Liver (tissue), 9 donors: Measurements from ENCODE around the gene OSCAR. TPM values are rescaled to one million over a fixed set of nuclear protein-coding genes. Genes with fewer than 3 reads are reported as not detected.

Experiments used
- DNase-seq: peaks from one replicate; pipeline ENCODE4 v3.0.0-alpha.2; 2017; ENCODE audit warnings: low spot score
- H3K27ac ChIP-seq, 2 donors: one replicate each; pipeline ENCODE4 v1.7.0; 2013; ENCODE audit warnings: inconsistent platforms in 2 of 2, low read length in 2 of 2, control low read depth in 1 of 2, low read depth in 1 of 2, mild to moderate bottlenecking in 1 of 2
- H3K27me3 ChIP-seq, 4 donors: one replicate each; pipeline versions ENCODE4 v1.6.1 to v1.7.0; 2013; ENCODE audit warnings: low read length in 3 of 4, inconsistent platforms in 1 of 4, mild to moderate bottlenecking in 1 of 4, moderate library complexity in 1 of 4; ENCODE audit not compliant: control insufficient read depth in 4 of 4, insufficient read depth in 4 of 4
- H3K36me3 ChIP-seq, 4 donors: one replicate each; pipeline versions ENCODE4 v1.6.1 to v1.7.0; 2013; ENCODE audit warnings: low read length in 3 of 4, mild to moderate bottlenecking in 3 of 4, low read depth in 1 of 4, moderate library complexity in 1 of 4; ENCODE audit not compliant: control insufficient read depth in 4 of 4, insufficient read depth in 3 of 4
- H3K4me1 ChIP-seq, 4 donors: one replicate each; pipeline versions ENCODE4 v1.6.1 to v1.7.0; 2013; ENCODE audit warnings: low read length in 3 of 4, mild to moderate bottlenecking in 3 of 4, moderate library complexity in 1 of 4; ENCODE audit not compliant: control insufficient read depth in 4 of 4, insufficient read depth in 4 of 4
- H3K4me3 ChIP-seq, 3 donors: one replicate each; pipeline versions ENCODE4 v1.6.1 to v1.7.0; 2013; ENCODE audit warnings: low read length in 3 of 3, control low read depth in 1 of 3, low read depth in 1 of 3, mild to moderate bottlenecking in 1 of 3
- H3K9ac ChIP-seq, 2 donors: one replicate each; pipeline ENCODE4 v1.7.0; 2013; ENCODE audit warnings: low read length in 2 of 2, mild to moderate bottlenecking in 2 of 2, moderate library complexity in 2 of 2, control low read depth in 1 of 2, low read depth in 1 of 2
- H3K9me3 ChIP-seq, 4 donors: one replicate each; pipeline versions ENCODE4 v1.6.1 to v1.7.0; 2013; ENCODE audit warnings: low read length in 3 of 4; ENCODE audit not compliant: control insufficient read depth in 4 of 4
- ATF3 ChIP-seq: IDR thresholded peaks from 2 replicates; pipeline ENCODE4 v1.6.1; 2016; ENCODE audit warnings: antibody characterized with exemption
- CTCF ChIP-seq: fragments of 150-350 bp; IDR thresholded peaks from 2 replicates; pipeline ENCODE4 v1.5.1; 2017; ENCODE audit warnings: improper control_type of control experiment, low read depth, low read length; ENCODE audit not compliant: missing input control
- EGR1 ChIP-seq, 2 donors: IDR thresholded peaks; 2 replicates each; pipeline ENCODE4 v1.6.1; 2016 to 2018; ENCODE audit warnings: antibody characterized with exemption in 2 of 2, low read depth in 2 of 2
- FOXA1 ChIP-seq: IDR thresholded peaks from 2 replicates; pipeline ENCODE4 v1.6.1; 2016; ENCODE audit warnings: antibody characterized with exemption
- FOXA2 ChIP-seq: IDR thresholded peaks from 2 replicates; pipeline ENCODE4 v1.6.1; 2016; ENCODE audit warnings: antibody characterized with exemption
- GABPA ChIP-seq, 2 donors: IDR thresholded peaks in 1 of 2; conservative IDR thresholded peaks in 1 of 2; 2 replicates each; pipeline ENCODE4 v1.6.1; 2016; ENCODE audit warnings: antibody characterized with exemption in 2 of 2, mild to moderate bottlenecking in 1 of 2, moderate library complexity in 1 of 2
- HNF4A ChIP-seq, 2 donors: conservative IDR thresholded peaks; 2 replicates each; pipeline ENCODE4 v1.6.1; 2016; ENCODE audit warnings: antibody characterized with exemption in 2 of 2, mild to moderate bottlenecking in 2 of 2
- HNF4G ChIP-seq: IDR thresholded peaks from 2 replicates; pipeline ENCODE4 v1.6.1; 2016; ENCODE audit warnings: antibody characterized with exemption
- JUND ChIP-seq, 2 donors: IDR thresholded peaks; 2 replicates each; pipeline ENCODE4 v1.6.1; 2016; ENCODE audit warnings: antibody characterized with exemption in 2 of 2
- MAX ChIP-seq: IDR thresholded peaks from 2 replicates; pipeline ENCODE4 v1.6.1; 2016; ENCODE audit warnings: antibody characterized with exemption
- NR2F2 ChIP-seq: IDR thresholded peaks from 2 replicates; pipeline ENCODE4 v1.6.1; 2016; ENCODE audit warnings: antibody characterized with exemption
- RAD21 ChIP-seq, 2 donors: IDR thresholded peaks; 2 replicates each; pipeline ENCODE4 v1.6.1; 2016; ENCODE audit warnings: antibody characterized with exemption in 2 of 2, mild to moderate bottlenecking in 2 of 2
- REST ChIP-seq: IDR thresholded peaks from 2 replicates; pipeline ENCODE4 v1.6.1; 2016; ENCODE audit warnings: antibody characterized with exemption, mild to moderate bottlenecking
- RXRA ChIP-seq, 2 donors: IDR thresholded peaks; 2 replicates each; pipeline ENCODE4 v1.6.1; 2017 to 2018; ENCODE audit warnings: antibody characterized with exemption in 2 of 2, mild to moderate bottlenecking in 1 of 2
- SP1 ChIP-seq: IDR thresholded peaks from 2 replicates; pipeline ENCODE4 v1.6.1; 2018; ENCODE audit warnings: antibody characterized with exemption, mild to moderate bottlenecking
- TAF1 ChIP-seq: conservative IDR thresholded peaks from 2 replicates; pipeline ENCODE4 v1.6.1; 2016; ENCODE audit warnings: antibody characterized with exemption, mild to moderate bottlenecking
- YY1 ChIP-seq: IDR thresholded peaks from 2 replicates; pipeline ENCODE4 v1.6.1; 2016; ENCODE audit warnings: antibody characterized with exemption, mild to moderate bottlenecking
- ZBTB33 ChIP-seq: IDR thresholded peaks from 2 replicates; pipeline ENCODE4 v1.6.1; 2016; ENCODE audit warnings: antibody characterized with exemption
- WGBS: extraction: QIAGEN DNeasy Blood & Tissue Kit; methylation state at CpG from one replicate; pipeline ENCODE4 v1.1.7; 2013; 5-methylcytosine and 5-hydroxymethylcytosine counted together
- polyA plus RNA-seq, 2 donors: library from polyadenylated mRNA; stranded (reverse) in 1 of 2; unstranded in 1 of 2; fragments of 200-250 nt in 1 of 2; fragments of >200 nt in 1 of 2; fragmentation: Nextera tagmentation in 1 of 2; extraction: Ambion mirVana in 1 of 2; gene quantifications; one replicate each; pipeline versions ENCODE4 v1.2.1 to v1.2.3, GENCODE V29; 2013 to 2015
- total RNA-seq, 2 donors: library from RNA; depleted of rRNA; stranded (reverse); fragments of >200 nt; gene quantifications; one replicate each; pipeline ENCODE4 v1.2.3, GENCODE V29; 2014
- donor health status: healthy.
- donor health status: healthy.
- donor health status: healthy.
- donor health status: healthy.
- donor health status: healthy.

OSCAR gene
- total and polyA plus RNA-seq, 4 donors: 0.60 to 2.0 (median 0.83) TPM

GRCh38 chr19:54127688-54128440 lies 27.3 kb upstream of the OSCAR start:
- peaks cover 7 to 82% (median 36%) of the 10 kb centered on the region in 4 donors for H3K36me3 ChIP-seq
- TF ChIP-seq RAD21 (IDR thresholded peaks at IDR 0.05) (no peak), EGR1 (IDR thresholded peaks at IDR 0.05; ENCODE audit: low read depth in 2 of 2) (no peak), YY1 (no peak), JUND (IDR thresholded peaks at IDR 0.05) (no peak), HNF4A (conservative IDR thresholded peaks at IDR 0.05) (no peak), ATF3 (no peak), SP1 (no peak), TAF1 (no peak), RXRA (IDR thresholded peaks at IDR 0.05) (no peak), NR2F2 (no peak), CTCF (no peak), HNF4G (no peak)
- no peaks in the 10 kb centered on the region for H3K27me3 ChIP-seq
- 92% methylated on average over 44 of the region's 44 CpGs for WGBS
- no peak overlapping the region for H3K27ac ChIP-seq
- H3K9me3 ChIP-seq: no peaks in the 10 kb centered on the region
- H3K4me1 ChIP-seq: no peaks in the 10 kb centered on the region
- H3K4me3 ChIP-seq: no peak overlapping the region
- DNase-seq: no peak
- H3K9ac ChIP-seq: no peak overlapping the region

- no peaks in the 10 kb centered on the region for H3K27me3 ChIP-seq
- peaks cover 11 to 88% (median 34%) of the 10 kb centered on the region in 4 donors for H3K36me3 ChIP-seq
- H3K9me3 ChIP-seq: no peaks in the 10 kb centered on the region
- H3K27ac ChIP-seq: no peak overlapping the region
- no peak for DNase-seq
- H3K9ac ChIP-seq: no peak overlapping the region
- TF ChIP-seq RAD21 (IDR thresholded peaks at IDR 0.05) (no peak), TAF1 (no peak), SP1 (no peak), NR2F2 (no peak), ZBTB33 (no peak), GABPA (IDR thresholded peaks at IDR 0.05 in 1 of 2, conservative IDR thresholded peaks at IDR 0.05 in 1 of 2) (no peak), EGR1 (IDR thresholded peaks at IDR 0.05; ENCODE audit: low read depth in 2 of 2) (no peak), ATF3 (no peak), HNF4G (no peak), RXRA (IDR thresholded peaks at IDR 0.05) (no peak), FOXA2 (no peak), MAX (no peak), JUND (IDR thresholded peaks at IDR 0.05) (no peak), HNF4A (conservative IDR thresholded peaks at IDR 0.05) (no peak), REST (no peak), FOXA1 (no peak), YY1 (no peak)
- 95% methylated on average over 9 of the region's 9 CpGs for whole genome bisulfite sequencing
- H3K4me3 ChIP-seq: no peak overlapping the region
- H3K4me1 ChIP-seq: no peaks in the 10 kb centered on the region
These were observed 25.1 kb upstream of the OSCAR start for GRCh38 chr19:54125713-54126112.
